ENCODE measurements around the gene ENAH.
"Not testable (repeated sequence)": the region's sequence is repeated elsewhere in the genome, so short reads cannot be mapped to it uniquely, and the experiment has no call there.

ENAH gene

DNA sequence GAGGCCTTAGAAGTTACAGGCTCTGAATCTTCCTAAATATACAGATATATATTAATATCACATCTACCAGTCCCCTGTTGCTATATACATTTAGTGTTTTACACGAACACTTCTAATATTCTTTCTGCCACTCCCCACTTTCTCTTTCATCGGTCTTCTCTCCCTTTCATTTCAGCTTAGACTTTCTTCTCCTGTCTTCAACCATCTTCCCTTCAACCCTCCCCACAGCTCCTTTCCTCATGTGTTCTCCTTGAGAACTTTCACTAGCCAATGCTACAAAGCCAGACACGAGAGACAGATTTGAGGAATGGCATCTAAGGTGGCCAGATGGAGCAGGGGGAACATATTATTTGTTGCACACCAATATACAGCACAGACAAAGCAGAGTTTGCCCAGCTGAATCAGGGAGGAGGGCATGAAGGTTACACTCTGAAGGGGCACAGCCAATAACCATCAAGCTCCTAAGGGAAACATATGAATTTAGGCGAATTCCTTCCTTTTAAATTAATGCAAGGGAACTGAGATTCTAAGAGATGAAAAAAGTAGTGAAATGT, 141.0 kb downstream of the ENAH start:
- H3K27me3 ChIP-seq (replicated peaks in 2 of 5; ENCODE audit: control insufficient read depth in 4 of 5, insufficient read depth in 5 of 5, low read length in 4 of 5) = no peaks in the 10 kb centered on the region
- H3K4me1 ChIP-seq (ENCODE audit: control extremely low read depth in 1 of 4, control insufficient read depth in 4 of 4, insufficient read depth in 4 of 4, low read length in 3 of 4) = no peaks in the 10 kb centered on the region
- no peak for DNase-seq
- ChIA-PET POLR2A (no interaction called here), CTCF (no interaction called here)
- 95% methylated on average over 2 of the region's 4 CpGs for WGBS (ENCODE audit: insufficient coverage)
- no peak overlapping the region for H3K4me3 ChIP-seq (ENCODE audit: control insufficient read depth in 1 of 7, extremely low read depth in 1 of 7, insufficient read depth in 4 of 7, low read depth in 2 of 7, low read length in 6 of 7)
- no peaks in the 10 kb centered on the region for H3K36me3 ChIP-seq (ENCODE audit: control insufficient read depth in 4 of 4, insufficient read depth in 4 of 4, low read length in 3 of 4)
- no peaks in the 10 kb centered on the region for H3K9me3 ChIP-seq (ENCODE audit: control extremely low read depth in 1 of 5, control insufficient read depth in 4 of 5, insufficient read depth in 2 of 5, low read depth in 1 of 5, low read length in 4 of 5)
- H3K27ac ChIP-seq (ENCODE audit: insufficient read depth in 1 of 2, low read depth in 1 of 2, low read length in 2 of 2, poor library complexity in 1 of 2, severe bottlenecking in 2 of 2) = no peak overlapping the region

DNA sequence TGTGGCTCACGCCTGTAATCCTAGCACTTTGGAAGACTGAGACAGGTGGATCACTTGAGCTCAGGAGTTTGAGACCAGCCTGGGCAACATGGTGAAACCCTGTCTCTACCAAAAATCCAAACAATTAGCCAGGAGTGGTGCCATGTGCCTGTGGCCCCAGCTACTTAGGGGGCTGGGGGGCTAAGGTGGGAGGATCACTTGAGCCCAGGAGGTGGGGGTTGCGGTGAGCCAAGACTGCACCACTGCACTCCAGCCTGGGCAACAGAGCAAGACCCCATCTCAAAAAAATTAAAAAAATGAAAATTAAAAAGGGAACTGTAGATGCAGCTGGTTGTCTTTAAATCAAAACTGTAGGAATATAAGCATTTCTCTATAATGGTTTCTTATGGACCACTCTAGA, 142.2 kb downstream of the ENAH start:
- H3K9me3 ChIP-seq (ENCODE audit: control extremely low read depth in 1 of 5, control insufficient read depth in 4 of 5, insufficient read depth in 2 of 5, low read depth in 1 of 5, low read length in 4 of 5); CTCF ChIA-PET; H3K27ac ChIP-seq (ENCODE audit: insufficient read depth in 1 of 2, low read depth in 1 of 2, low read length in 2 of 2, poor library complexity in 1 of 2, severe bottlenecking in 2 of 2); DNase-seq; H3K27me3 ChIP-seq (replicated peaks in 2 of 5; ENCODE audit: control insufficient read depth in 4 of 5, insufficient read depth in 5 of 5, low read length in 4 of 5); POLR2A ChIA-PET; H3K4me3 ChIP-seq (ENCODE audit: control insufficient read depth in 1 of 7, extremely low read depth in 1 of 7, insufficient read depth in 4 of 7, low read depth in 2 of 7, low read length in 6 of 7); H3K4me1 ChIP-seq (ENCODE audit: control extremely low read depth in 1 of 4, control insufficient read depth in 4 of 4, insufficient read depth in 4 of 4, low read length in 3 of 4); H3K36me3 ChIP-seq (ENCODE audit: control insufficient read depth in 4 of 4, insufficient read depth in 4 of 4, low read length in 3 of 4): not testable (repeated sequence)
- 92% methylated on average over 2 of the region's 2 CpGs for WGBS (ENCODE audit: insufficient coverage)

DNA sequence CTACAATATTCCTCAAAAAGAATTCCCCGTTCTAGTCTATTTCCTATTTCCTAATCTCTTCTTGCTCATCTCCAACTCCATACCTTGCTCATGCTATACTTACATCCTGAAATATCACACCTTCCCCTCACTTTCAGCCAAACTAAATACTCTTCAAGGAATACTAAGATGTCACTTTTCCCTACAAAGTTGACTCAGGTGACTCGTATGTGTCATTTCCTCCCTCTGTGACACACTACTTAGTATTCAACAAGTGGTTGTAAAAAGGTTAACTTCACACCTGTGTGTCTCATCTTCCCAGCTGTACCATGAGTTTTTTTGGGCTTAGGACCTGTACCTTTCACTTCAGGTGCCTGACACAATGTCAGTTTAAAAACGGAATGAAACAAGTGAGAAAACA, 143.2 kb downstream of the ENAH start:
- ChIA-PET CTCF (no interaction called here), POLR2A (no interaction called here)
- Histone ChIP-seq H3K4me1 (ENCODE audit: control extremely low read depth in 1 of 4, control insufficient read depth in 4 of 4, insufficient read depth in 4 of 4, low read length in 3 of 4) (no peaks in the 10 kb centered on the region), H3K4me3 (ENCODE audit: control insufficient read depth in 1 of 7, extremely low read depth in 1 of 7, insufficient read depth in 4 of 7, low read depth in 2 of 7, low read length in 6 of 7) (no peak overlapping the region), H3K27me3 (replicated peaks in 2 of 5; ENCODE audit: control insufficient read depth in 4 of 5, insufficient read depth in 5 of 5, low read length in 4 of 5) (no peaks in the 10 kb centered on the region), H3K9me3 (ENCODE audit: control extremely low read depth in 1 of 5, control insufficient read depth in 4 of 5, insufficient read depth in 2 of 5, low read depth in 1 of 5, low read length in 4 of 5) (no peaks in the 10 kb centered on the region), H3K36me3 (ENCODE audit: control insufficient read depth in 4 of 4, insufficient read depth in 4 of 4, low read length in 3 of 4) (no peaks in the 10 kb centered on the region), H3K27ac (ENCODE audit: insufficient read depth in 1 of 2, low read depth in 1 of 2, low read length in 2 of 2, poor library complexity in 1 of 2, severe bottlenecking in 2 of 2) (no peak overlapping the region)
- DNase-seq = no peak
- WGBS (ENCODE audit: insufficient coverage) = 100% methylated on average over 2 of the region's 3 CpGs

DNA sequence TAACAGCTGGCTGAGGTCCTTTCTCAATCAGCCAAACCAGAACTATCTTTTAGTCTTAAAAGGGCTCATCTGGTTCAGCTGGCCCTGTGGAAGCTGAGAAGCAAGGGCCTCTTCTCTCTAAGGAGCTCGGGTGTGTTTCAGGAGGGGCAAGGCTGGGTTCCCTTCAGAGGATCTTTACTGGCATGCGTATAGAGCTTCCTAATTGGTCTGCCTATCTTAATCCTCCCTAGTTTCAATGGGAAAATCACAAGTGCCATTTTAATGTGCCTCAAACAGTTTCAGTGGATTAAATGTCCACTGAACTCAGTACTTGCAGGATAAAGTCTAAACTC, 143.6 kb downstream of the ENAH start:
- DNase-seq = no peak
- H3K9me3 ChIP-seq (ENCODE audit: control extremely low read depth in 1 of 5, control insufficient read depth in 4 of 5, insufficient read depth in 2 of 5, low read depth in 1 of 5, low read length in 4 of 5) = no peaks in the 10 kb centered on the region
- ChIA-PET POLR2A (interaction anchor here (1.0 kb wide), 1 partner anchor 258 kb away, joined by 3 read pairs; no protein-coding TSS in a partner anchor), CTCF (no interaction called here)
- WGBS (ENCODE audit: insufficient coverage) = 100% methylated on average over 2 of the region's 2 CpGs
- H3K36me3 ChIP-seq (ENCODE audit: control insufficient read depth in 4 of 4, insufficient read depth in 4 of 4, low read length in 3 of 4) = no peaks in the 10 kb centered on the region
- no peaks in the 10 kb centered on the region for H3K4me1 ChIP-seq (ENCODE audit: control extremely low read depth in 1 of 4, control insufficient read depth in 4 of 4, insufficient read depth in 4 of 4, low read length in 3 of 4)
- no peak overlapping the region for H3K4me3 ChIP-seq (ENCODE audit: control insufficient read depth in 1 of 7, extremely low read depth in 1 of 7, insufficient read depth in 4 of 7, low read depth in 2 of 7, low read length in 6 of 7)
- H3K27me3 ChIP-seq (replicated peaks in 2 of 5; ENCODE audit: control insufficient read depth in 4 of 5, insufficient read depth in 5 of 5, low read length in 4 of 5) = no peaks in the 10 kb centered on the region
- no peak overlapping the region for H3K27ac ChIP-seq (ENCODE audit: insufficient read depth in 1 of 2, low read depth in 1 of 2, low read length in 2 of 2, poor library complexity in 1 of 2, severe bottlenecking in 2 of 2)

DNA sequence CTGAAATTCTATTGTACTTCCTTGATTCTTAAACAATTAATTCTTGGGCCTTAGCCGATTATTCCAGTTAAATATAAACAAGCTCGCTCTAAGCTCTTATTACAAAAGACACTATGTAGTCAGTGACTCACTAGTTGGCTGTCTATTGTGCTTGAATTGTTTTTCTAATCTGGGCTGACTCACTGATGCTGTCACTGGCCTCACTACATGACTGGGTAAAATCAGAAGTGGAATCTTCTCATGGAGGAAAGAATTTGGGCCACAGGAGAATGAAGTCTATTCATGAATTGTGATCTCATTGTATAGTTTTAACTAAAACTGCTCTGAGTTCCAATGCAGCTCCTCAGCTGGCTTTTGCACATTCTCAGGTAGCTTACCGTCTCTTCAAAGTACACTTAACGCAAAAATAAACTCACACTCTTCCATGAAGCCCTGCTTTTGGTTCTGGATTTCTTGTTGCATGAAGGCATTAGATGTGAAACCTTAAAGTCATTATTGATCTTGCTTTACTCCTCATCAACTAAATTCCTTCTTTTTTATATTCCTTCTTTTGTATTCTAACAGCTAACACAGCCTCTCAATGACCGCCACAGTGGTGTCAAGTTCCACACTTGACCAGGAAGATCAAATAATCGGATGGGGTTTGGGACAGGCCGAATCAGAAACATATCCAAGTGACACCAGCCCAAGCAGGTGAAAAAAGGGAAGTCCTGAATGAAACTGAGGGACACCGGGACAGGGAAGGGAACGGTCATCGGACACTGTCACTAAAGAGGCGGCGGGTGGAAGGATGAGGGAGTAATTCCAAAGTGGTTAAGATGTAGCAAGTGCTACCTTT, 144.2 kb downstream of the ENAH start:
- Histone ChIP-seq H3K27me3 (replicated peaks in 2 of 5; ENCODE audit: control insufficient read depth in 4 of 5, insufficient read depth in 5 of 5, low read length in 4 of 5) (no peaks in the 10 kb centered on the region), H3K27ac (ENCODE audit: insufficient read depth in 1 of 2, low read depth in 1 of 2, low read length in 2 of 2, poor library complexity in 1 of 2, severe bottlenecking in 2 of 2) (no peak overlapping the region), H3K4me1 (ENCODE audit: control extremely low read depth in 1 of 4, control insufficient read depth in 4 of 4, insufficient read depth in 4 of 4, low read length in 3 of 4) (no peaks in the 10 kb centered on the region), H3K4me3 (ENCODE audit: control insufficient read depth in 1 of 7, extremely low read depth in 1 of 7, insufficient read depth in 4 of 7, low read depth in 2 of 7, low read length in 6 of 7) (no peak overlapping the region), H3K9me3 (ENCODE audit: control extremely low read depth in 1 of 5, control insufficient read depth in 4 of 5, insufficient read depth in 2 of 5, low read depth in 1 of 5, low read length in 4 of 5) (no peaks in the 10 kb centered on the region), H3K36me3 (ENCODE audit: control insufficient read depth in 4 of 4, insufficient read depth in 4 of 4, low read length in 3 of 4) (no peaks in the 10 kb centered on the region)
- WGBS (ENCODE audit: insufficient coverage) = 100% methylated on average over 10 of the region's 12 CpGs
- DNase-seq = peak in 2 of 3 donors; percentile 23 to 40
- ChIA-PET CTCF (interaction anchor here (0.9 to 2.2 kb wide), 4 partner anchors 10 to 332 kb away, joined by 3 to 6 read pairs (median 4); no protein-coding TSS in a partner anchor), POLR2A (interaction anchor here (1.0 kb wide), 1 partner anchor 259 kb away, joined by 3 read pairs; no protein-coding TSS in a partner anchor)

DNA sequence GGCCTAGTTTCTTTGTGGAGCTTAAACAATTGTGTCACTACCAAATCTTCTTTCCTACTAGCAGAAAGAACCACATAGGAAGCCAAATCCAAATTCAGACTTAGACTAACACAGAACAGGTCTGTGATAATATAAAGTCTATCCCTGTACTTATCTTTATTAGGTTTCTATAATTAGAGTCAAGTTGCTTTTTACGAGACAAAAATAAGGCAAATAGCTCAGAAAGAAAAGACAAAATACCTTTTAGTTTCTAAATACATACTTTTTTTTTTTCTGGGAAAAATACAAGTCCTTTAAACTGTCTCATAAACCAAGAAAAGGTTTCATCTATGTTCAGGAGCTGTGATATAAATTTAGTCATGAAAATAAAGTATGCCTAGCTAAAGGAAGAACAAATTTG, 146.2 kb downstream of the ENAH start:
- H3K27me3 ChIP-seq (replicated peaks in 2 of 5; ENCODE audit: control insufficient read depth in 4 of 5, insufficient read depth in 5 of 5, low read length in 4 of 5) = no peaks in the 10 kb centered on the region
- CTCF ChIA-PET = interaction anchor here (0.6 to 2.2 kb wide), 4 partner anchors 8 to 305 kb away, joined by 3 to 6 read pairs (median 4); no protein-coding TSS in a partner anchor
- no peak overlapping the region for H3K4me3 ChIP-seq (ENCODE audit: control insufficient read depth in 1 of 7, extremely low read depth in 1 of 7, insufficient read depth in 4 of 7, low read depth in 2 of 7, low read length in 6 of 7)
- no peaks in the 10 kb centered on the region for H3K4me1 ChIP-seq (ENCODE audit: control extremely low read depth in 1 of 4, control insufficient read depth in 4 of 4, insufficient read depth in 4 of 4, low read length in 3 of 4)
- WGBS (ENCODE audit: insufficient coverage) = no CpG with 5 or more reads among the region's 1 CpG
- DNase-seq = no peak
- H3K27ac ChIP-seq (ENCODE audit: insufficient read depth in 1 of 2, low read depth in 1 of 2, low read length in 2 of 2, poor library complexity in 1 of 2, severe bottlenecking in 2 of 2) = no peak overlapping the region
- H3K36me3 ChIP-seq (ENCODE audit: control insufficient read depth in 4 of 4, insufficient read depth in 4 of 4, low read length in 3 of 4) = no peaks in the 10 kb centered on the region
- no peaks in the 10 kb centered on the region for H3K9me3 ChIP-seq (ENCODE audit: control extremely low read depth in 1 of 5, control insufficient read depth in 4 of 5, insufficient read depth in 2 of 5, low read depth in 1 of 5, low read length in 4 of 5)
- POLR2A ChIA-PET = no interaction called here

DNA sequence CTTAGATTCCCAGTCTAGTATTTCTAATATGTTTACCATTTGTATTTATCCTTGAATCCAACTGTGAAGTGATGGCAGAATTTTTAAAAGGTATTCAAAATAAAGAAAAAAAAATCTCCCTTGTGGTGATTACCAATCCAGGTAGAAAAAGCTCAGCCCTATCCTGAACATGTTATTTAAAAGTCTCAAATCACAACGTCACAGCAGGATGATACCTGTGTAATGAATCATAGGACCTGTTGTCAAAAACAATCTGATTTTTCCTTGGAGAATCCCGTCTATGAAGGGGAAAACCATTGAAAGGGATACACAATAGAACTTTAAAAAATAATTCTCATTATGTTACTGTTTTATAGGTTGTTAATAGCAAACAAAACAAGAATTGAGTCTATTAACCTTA, 148.1 kb downstream of the ENAH start:
- no peak overlapping the region for H3K27ac ChIP-seq (ENCODE audit: insufficient read depth in 1 of 2, low read depth in 1 of 2, low read length in 2 of 2, poor library complexity in 1 of 2, severe bottlenecking in 2 of 2)
- no peaks in the 10 kb centered on the region for H3K4me1 ChIP-seq (ENCODE audit: control extremely low read depth in 1 of 4, control insufficient read depth in 4 of 4, insufficient read depth in 4 of 4, low read length in 3 of 4)
- no peaks in the 10 kb centered on the region for H3K9me3 ChIP-seq (ENCODE audit: control extremely low read depth in 1 of 5, control insufficient read depth in 4 of 5, insufficient read depth in 2 of 5, low read depth in 1 of 5, low read length in 4 of 5)
- 100% methylated on average over 1 of the region's 2 CpGs for WGBS (ENCODE audit: insufficient coverage)
- DNase-seq = no peak
- H3K4me3 ChIP-seq (ENCODE audit: control insufficient read depth in 1 of 7, extremely low read depth in 1 of 7, insufficient read depth in 4 of 7, low read depth in 2 of 7, low read length in 6 of 7) = no peak overlapping the region
- CTCF ChIA-PET = interaction anchor here (1.0 to 1.8 kb wide), 2 partner anchors 24 to 40 kb away, joined by 3 to 5 read pairs; no protein-coding TSS in a partner anchor
- H3K27me3 ChIP-seq (replicated peaks in 2 of 5; ENCODE audit: control insufficient read depth in 4 of 5, insufficient read depth in 5 of 5, low read length in 4 of 5) = no peaks in the 10 kb centered on the region
- POLR2A ChIA-PET = no interaction called here
- H3K36me3 ChIP-seq (ENCODE audit: control insufficient read depth in 4 of 4, insufficient read depth in 4 of 4, low read length in 3 of 4) = no peaks in the 10 kb centered on the region

Measured in common myeloid progenitor, CD34-positive (primary cell).